Upper lobe of left lung (tissue), 4 donors: Measurements from ENCODE around the gene CNN2.

Experiments
- POLR2A ChIP-seq, 4 donors: fragments of 450-650 bp; IDR thresholded peaks; one replicate each; pipeline ENCODE4 v1.5.1; 2016 to 2017; ENCODE audit warnings: antibody characterized with exemption in 4 of 4, mild to moderate bottlenecking in 2 of 4
- POLR2AphosphoS5 ChIP-seq, 2 donors: sonication (generic); formaldehyde crosslinking; IDR thresholded peaks; one replicate each; pipeline ENCODE4 v1.5.1; 2017; ENCODE audit warnings: antibody characterized with exemption in 2 of 2
- TF ChIP-seq, protein P1 (sequence below), 6 experiments: fragments of 450-650 bp in 4 of 6; fragments of 200-600 bp in 2 of 6; sonication (generic) in 2 of 6; IDR thresholded peaks; one replicate each; pipeline ENCODE4 v1.5.1; 2016 to 2019; ENCODE audit warnings: antibody characterized with exemption in 6 of 6

DNA sequence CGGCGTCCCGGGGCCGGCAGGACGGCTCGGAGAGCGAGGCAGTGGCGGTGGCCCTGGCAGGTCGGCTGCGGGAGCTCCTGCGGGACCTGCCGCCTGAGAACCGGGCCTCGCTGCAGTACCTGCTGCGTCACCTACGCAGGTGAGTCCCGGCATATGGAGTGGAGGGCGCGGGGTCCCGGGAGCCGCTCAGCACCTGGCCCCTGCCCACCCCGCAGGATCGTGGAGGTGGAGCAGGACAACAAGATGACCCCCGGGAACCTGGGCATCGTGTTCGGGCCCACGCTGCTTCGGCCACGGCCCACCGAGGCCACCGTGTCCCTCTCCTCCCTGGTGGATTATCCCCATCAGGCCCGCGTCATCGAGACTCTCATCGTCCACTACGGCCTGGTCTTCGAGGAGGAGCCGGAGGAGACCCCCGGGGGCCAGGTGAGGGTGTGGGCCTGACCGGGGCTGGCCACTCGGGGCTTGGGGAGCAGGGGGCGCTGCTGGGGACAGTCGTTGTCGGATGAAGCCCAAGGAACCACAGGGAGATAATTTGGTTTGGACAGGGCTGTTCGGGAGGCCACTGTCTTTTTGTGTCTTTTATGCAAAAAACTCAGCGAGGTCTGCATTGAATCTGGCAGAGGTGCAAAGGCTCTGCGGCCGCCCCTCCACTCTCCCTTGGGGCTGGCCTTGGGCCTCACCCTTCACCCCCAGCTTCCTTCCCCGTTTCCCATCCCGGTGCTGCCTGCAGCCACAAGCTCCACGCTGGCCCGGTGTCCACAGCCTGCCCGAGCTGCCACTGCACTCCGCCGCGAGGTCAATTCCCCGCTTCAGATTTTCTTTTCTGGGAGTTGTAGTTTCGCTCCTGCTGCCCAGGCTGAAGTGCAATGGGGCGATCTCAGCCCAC is 56.8 kb downstream of the CNN2 start:
- TF ChIP-seq POLR2A (IDR thresholded peaks at IDR 0.05), result no peak
- TF ChIP-seq, protein P1, sequence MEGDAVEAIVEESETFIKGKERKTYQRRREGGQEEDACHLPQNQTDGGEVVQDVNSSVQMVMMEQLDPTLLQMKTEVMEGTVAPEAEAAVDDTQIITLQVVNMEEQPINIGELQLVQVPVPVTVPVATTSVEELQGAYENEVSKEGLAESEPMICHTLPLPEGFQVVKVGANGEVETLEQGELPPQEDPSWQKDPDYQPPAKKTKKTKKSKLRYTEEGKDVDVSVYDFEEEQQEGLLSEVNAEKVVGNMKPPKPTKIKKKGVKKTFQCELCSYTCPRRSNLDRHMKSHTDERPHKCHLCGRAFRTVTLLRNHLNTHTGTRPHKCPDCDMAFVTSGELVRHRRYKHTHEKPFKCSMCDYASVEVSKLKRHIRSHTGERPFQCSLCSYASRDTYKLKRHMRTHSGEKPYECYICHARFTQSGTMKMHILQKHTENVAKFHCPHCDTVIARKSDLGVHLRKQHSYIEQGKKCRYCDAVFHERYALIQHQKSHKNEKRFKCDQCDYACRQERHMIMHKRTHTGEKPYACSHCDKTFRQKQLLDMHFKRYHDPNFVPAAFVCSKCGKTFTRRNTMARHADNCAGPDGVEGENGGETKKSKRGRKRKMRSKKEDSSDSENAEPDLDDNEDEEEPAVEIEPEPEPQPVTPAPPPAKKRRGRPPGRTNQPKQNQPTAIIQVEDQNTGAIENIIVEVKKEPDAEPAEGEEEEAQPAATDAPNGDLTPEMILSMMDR (IDR thresholded peaks at IDR 0.05), result no peak
- no peak for TF ChIP-seq POLR2AphosphoS5 (IDR thresholded peaks at IDR 0.05)
